ENCODE results near the gene DOCK4. TPM values are rescaled to one million over a fixed set of nuclear protein-coding genes. Genes with fewer than 3 reads are reported as not detected.

Gene DOCK4
- total and polyA plus RNA-seq, 2 of the 8 experiments (the other 6 are each of a cell fraction or from before 2014, with no cell fraction given): 5.1 to 23.6 TPM

DNA sequence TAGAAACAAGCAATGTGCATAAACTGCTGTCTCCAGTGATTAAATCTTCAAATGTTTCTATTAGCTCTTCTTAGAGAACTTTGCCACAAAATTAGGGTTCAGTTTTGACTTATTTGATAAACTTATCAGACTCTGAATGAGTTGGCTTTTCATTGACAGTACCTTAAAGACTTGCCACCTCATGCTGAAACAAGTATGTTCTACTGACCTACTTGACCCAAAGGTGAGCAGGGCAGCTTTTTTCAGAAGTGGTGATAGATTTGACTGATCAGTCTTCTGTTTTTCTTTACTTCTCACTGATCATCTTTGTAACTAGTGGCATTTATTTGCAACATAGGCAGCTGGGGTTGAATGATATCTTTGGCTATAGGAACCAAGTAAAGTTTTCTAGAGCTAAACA, 8.1 kb upstream of the DOCK4 start:
- ChIA-PET POLR2A (ENCODE audit: partially characterized antibody) (interaction anchor here (1.5 kb wide), 1 partner anchor 8 kb away, joined by 8 read pairs; the partner anchor contains the start of genes DOCK4 and ZNF277), CTCF (ENCODE audit: partially characterized antibody) (interaction anchor here (0.7 to 3.9 kb wide), 6 partner anchors 9 to 359 kb away, joined by 3 to 18 read pairs (median 4); partner anchors contain the start of gene DOCK4)
- peaks cover 0 to 9% (median 4%) of the 10 kb centered on the region in 4 experiments; a peak in 4 of 7 replicates for H3K4me1 ChIP-seq (replicated peaks in 1 of 4; ENCODE audit: control insufficient read depth in 3 of 4, insufficient read depth in 4 of 4, low read length in 3 of 4)
- peaks cover 0 to 2% (median 0%) of the 10 kb centered on the region in 4 experiments; a peak in 1 of 7 replicates for H3K27me3 ChIP-seq (replicated peaks in 1 of 4; ENCODE audit: control insufficient read depth in 3 of 4, extremely low read depth in 1 of 4, insufficient read depth in 3 of 4, low read length in 3 of 4)
- DNase-seq (ENCODE audit: low read depth in 1 of 2, low spot score in 2 of 2) (no peak), FAIRE-seq (no peak)
- H3K79me2 ChIP-seq (ENCODE audit: control insufficient read depth in 1 of 2, insufficient read depth in 2 of 2, low read length in 2 of 2): peaks cover 0 to 69% of the 10 kb centered on the region in 2 experiments; a peak in 2 of 4 replicates
- no peak overlapping the region for H4K8ac ChIP-seq (ENCODE audit: extremely low read depth, insufficient read depth, low read length)
- no peak overlapping the region for H2BK120ac ChIP-seq (replicated peaks; ENCODE audit: low read depth, low read length)
- H3K36me3 ChIP-seq (ENCODE audit: control insufficient read depth in 2 of 4, insufficient read depth in 4 of 4, low read length in 3 of 4): no peaks in the 10 kb centered on the region
- no peaks in the 10 kb centered on the region for H3K23me2 ChIP-seq (ENCODE audit: low read depth, low read length)
- no peak overlapping the region for H3K18ac ChIP-seq (ENCODE audit: extremely low read depth, low read length)
- no peak overlapping the region for H3K14ac ChIP-seq (ENCODE audit: insufficient read length)
- H2AFZ ChIP-seq (ENCODE audit: low read length): no peak overlapping the region
- peaks cover 2 to 8% of the 10 kb centered on the region in 2 experiments for H4K20me1 ChIP-seq (replicated peaks in 1 of 2; ENCODE audit: control insufficient read depth in 1 of 2, insufficient read depth in 2 of 2, low read length in 2 of 2)
- H2BK12ac ChIP-seq (ENCODE audit: low read depth, low read length): no peak overlapping the region
- H2BK20ac ChIP-seq (ENCODE audit: low read length): no peak overlapping the region
- H2AK5ac ChIP-seq (ENCODE audit: low read depth, low read length): no peak overlapping the region
- H3K4me2 ChIP-seq (ENCODE audit: insufficient read depth in 1 of 2, low read depth in 2 of 2, low read length in 2 of 2): no peak overlapping the region
- H3K79me1 ChIP-seq (ENCODE audit: low read depth, low read length): no peaks in the 10 kb centered on the region; the same call in 1 of the 2 replicates
- no peak overlapping the region for H2BK15ac ChIP-seq (ENCODE audit: low read length)
- no peak overlapping the region for H3K4ac ChIP-seq (replicated peaks; ENCODE audit: insufficient read length, low read depth, low read length)
- H3K23ac ChIP-seq (ENCODE audit: insufficient read length): no peak overlapping the region
- H3K4me3 ChIP-seq (ENCODE audit: extremely low read depth in 1 of 4, insufficient read depth in 2 of 4, low read depth in 3 of 4, low read length in 4 of 4): no peak overlapping the region
- H3K9me3 ChIP-seq (ENCODE audit: insufficient read depth in 2 of 2, low read depth in 1 of 2, low read length in 1 of 2): no peaks in the 10 kb centered on the region
- no peak overlapping the region for H3K27ac ChIP-seq (ENCODE audit: low read depth, low read length)
- H4K5ac ChIP-seq (ENCODE audit: insufficient read length, low read depth, low read length): no peak overlapping the region
- no peak overlapping the region for H4K91ac ChIP-seq (replicated peaks; ENCODE audit: insufficient read length, low read length)
- no peak overlapping the region for H3K56ac ChIP-seq (replicated peaks; ENCODE audit: insufficient read length, low read depth, low read length)
- TF ChIP-seq SP2 (IDR thresholded peaks at IDR 0.05; ENCODE audit: low read length): no peak
- TF ChIP-seq SP1 (IDR thresholded peaks at IDR 0.05; ENCODE audit: low read depth, low read length): no peak
- TF ChIP-seq HDAC6 (IDR thresholded peaks at IDR 0.05; ENCODE audit: low read depth, low read length): no peak
- no peak for TF ChIP-seq GABPA (IDR thresholded peaks at IDR 0.05; ENCODE audit: borderline replicate concordance, insufficient read depth, low read length)
- no peak for TF ChIP-seq HDAC2 (IDR thresholded peaks at IDR 0.05; ENCODE audit: borderline replicate concordance in 1 of 2, low read depth in 2 of 2, low read length in 2 of 2)
- TF ChIP-seq, protein P1, sequence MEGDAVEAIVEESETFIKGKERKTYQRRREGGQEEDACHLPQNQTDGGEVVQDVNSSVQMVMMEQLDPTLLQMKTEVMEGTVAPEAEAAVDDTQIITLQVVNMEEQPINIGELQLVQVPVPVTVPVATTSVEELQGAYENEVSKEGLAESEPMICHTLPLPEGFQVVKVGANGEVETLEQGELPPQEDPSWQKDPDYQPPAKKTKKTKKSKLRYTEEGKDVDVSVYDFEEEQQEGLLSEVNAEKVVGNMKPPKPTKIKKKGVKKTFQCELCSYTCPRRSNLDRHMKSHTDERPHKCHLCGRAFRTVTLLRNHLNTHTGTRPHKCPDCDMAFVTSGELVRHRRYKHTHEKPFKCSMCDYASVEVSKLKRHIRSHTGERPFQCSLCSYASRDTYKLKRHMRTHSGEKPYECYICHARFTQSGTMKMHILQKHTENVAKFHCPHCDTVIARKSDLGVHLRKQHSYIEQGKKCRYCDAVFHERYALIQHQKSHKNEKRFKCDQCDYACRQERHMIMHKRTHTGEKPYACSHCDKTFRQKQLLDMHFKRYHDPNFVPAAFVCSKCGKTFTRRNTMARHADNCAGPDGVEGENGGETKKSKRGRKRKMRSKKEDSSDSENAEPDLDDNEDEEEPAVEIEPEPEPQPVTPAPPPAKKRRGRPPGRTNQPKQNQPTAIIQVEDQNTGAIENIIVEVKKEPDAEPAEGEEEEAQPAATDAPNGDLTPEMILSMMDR (IDR thresholded peaks at IDR 0.05; ENCODE audit: control extremely low read depth in 1 of 3, insufficient read depth in 1 of 3, low read depth in 1 of 3, low read length in 3 of 3): no peak
- TF ChIP-seq NANOG (IDR thresholded peaks at IDR 0.05; ENCODE audit: insufficient read depth, low read depth, low read length, poor library complexity, severe bottlenecking): no peak
- TF ChIP-seq KDM1A (IDR thresholded peaks at IDR 0.05; ENCODE audit: borderline replicate concordance, low read length): no peak
- no peak for TF ChIP-seq CTBP2 (IDR thresholded peaks at IDR 0.05; ENCODE audit: borderline replicate concordance, insufficient read depth, insufficient read length, low read length)
- TF ChIP-seq SRF (IDR thresholded peaks at IDR 0.05; ENCODE audit: low read depth, low read length): no peak
- no peak overlapping the region for H2BK5ac ChIP-seq (ENCODE audit: low read depth, low read length)
- H3K9ac ChIP-seq (replicated peaks in 1 of 4; ENCODE audit: extremely low read depth in 1 of 4, low read depth in 3 of 4, low read length in 3 of 4): no peak overlapping the region

All from H1 (cell line).